VCaP (cell line): ENCODE results near the gene BNC2.

Experiments
- H3K27ac ChIP-seq: fragments of 450-650 bp; 2 replicates; pipeline ENCODE4 v1.5.1; 2017
- TF ChIP-seq, protein P1 (sequence below): fragments of 450-650 bp; conservative IDR thresholded peaks from 2 replicates; pipeline ENCODE4 v1.5.1; 2017; ENCODE audit warnings: mild to moderate bottlenecking, moderate library complexity

BNC2 gene

DNA sequence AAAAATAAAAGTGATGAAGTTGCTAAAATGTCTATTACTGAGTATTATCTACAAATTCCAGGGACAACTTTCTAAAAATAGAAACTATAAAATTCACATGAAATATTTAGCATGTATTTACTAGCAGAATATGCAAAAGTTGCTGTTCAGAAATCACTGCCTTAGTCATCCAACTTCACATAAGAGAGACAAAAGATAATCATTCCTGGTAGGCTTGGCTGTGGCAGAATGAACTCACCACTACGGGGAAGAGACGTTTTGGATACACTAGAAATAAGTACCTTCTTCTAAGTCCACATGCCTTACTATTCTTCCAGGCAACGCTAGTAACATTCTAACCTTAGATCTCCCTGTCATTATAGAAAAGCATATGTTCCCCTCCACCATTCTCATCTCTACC, 272.2 kb downstream of the BNC2 start:
- TF ChIP-seq, protein P1, sequence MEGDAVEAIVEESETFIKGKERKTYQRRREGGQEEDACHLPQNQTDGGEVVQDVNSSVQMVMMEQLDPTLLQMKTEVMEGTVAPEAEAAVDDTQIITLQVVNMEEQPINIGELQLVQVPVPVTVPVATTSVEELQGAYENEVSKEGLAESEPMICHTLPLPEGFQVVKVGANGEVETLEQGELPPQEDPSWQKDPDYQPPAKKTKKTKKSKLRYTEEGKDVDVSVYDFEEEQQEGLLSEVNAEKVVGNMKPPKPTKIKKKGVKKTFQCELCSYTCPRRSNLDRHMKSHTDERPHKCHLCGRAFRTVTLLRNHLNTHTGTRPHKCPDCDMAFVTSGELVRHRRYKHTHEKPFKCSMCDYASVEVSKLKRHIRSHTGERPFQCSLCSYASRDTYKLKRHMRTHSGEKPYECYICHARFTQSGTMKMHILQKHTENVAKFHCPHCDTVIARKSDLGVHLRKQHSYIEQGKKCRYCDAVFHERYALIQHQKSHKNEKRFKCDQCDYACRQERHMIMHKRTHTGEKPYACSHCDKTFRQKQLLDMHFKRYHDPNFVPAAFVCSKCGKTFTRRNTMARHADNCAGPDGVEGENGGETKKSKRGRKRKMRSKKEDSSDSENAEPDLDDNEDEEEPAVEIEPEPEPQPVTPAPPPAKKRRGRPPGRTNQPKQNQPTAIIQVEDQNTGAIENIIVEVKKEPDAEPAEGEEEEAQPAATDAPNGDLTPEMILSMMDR, result no peak

DNA sequence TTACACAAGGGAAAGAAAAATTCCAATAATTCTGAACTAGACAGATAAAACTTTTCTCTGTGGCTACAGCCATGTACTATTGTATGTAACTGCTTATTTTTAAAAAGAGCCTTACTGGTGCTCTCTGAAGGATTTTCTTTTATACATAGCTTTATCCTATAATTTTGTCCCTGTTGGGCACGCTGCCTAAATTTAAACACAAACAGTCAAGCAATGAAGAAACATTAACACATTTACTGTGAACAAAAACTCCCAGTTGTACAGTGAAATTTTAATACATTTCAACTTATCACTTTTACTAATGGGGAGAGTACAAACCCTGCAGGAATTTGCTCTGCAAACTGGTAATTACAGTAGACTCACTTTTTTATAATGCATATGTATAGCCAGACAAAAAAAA, 273.3 kb downstream of the BNC2 start:
- H3K27ac ChIP-seq, result no peak overlapping the region
- TF ChIP-seq, protein P1, result no peak

More for the DNA sequence above, 272.2 kb downstream of the BNC2 start:
- H3K27ac ChIP-seq, result no peak overlapping the region

DNA sequence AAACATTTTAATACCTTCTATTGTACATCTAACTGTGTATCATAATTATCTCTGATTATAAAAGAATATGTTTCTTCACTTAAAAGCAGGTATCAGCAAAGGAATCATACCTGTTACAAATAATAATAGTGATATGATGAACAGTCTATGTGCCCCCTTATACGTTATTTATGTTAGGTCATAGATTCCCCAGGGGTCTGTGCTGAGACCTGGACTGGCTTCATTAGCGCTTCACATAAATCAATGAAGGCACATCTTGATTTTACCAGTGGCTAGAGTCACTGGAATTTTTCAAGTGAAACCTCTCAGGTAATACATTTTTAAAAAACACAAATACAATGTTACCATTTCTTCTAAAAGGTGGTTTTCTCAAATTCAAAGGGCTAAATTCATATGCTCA, 275.2 kb downstream of the BNC2 start:
- H3K27ac ChIP-seq, result no peak overlapping the region
- TF ChIP-seq, protein P1, result no peak

DNA sequence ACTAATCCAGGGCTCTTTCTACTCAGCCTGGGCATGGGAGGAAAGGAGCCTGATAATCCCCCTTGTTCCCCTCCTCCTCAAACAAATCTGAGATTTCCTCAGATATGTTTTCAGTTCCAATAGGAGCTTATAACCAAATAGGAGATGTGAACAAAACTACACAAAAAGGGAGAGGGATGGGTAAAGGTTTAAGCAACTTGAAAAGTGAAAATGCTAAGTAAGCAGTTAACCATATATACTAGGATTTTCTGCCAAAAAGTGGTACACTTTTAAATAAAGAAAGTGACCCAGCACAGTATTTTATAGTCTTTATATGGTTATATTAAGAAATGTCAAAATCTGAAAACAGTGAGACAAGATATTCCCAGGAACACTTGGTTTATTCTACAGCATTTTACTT, 275.7 kb downstream of the BNC2 start:
- TF ChIP-seq, protein P1, result no peak

DNA sequence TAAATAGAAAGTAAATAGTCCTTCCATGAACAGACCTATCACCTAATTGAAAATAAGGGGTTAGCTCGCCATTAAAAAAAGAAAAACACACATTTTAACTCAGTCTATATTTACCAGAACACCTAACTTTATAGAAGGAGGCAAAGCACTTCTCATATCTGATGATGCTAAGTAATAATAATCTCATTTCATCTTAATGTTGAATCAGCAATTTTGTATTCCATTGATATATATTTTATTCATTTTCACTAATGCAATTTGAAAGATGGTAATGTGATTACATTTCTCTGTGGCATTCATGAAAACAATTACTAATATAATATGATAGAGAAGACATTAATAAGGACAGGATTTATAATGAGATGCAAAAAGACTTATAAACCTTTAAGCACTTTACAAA, 276.7 kb downstream of the BNC2 start:
- no peak overlapping the region for H3K27ac ChIP-seq
- TF ChIP-seq, protein P1, result no peak

More for the DNA sequence above, 275.7 kb downstream of the BNC2 start:
- H3K27ac ChIP-seq, result no peak overlapping the region

DNA sequence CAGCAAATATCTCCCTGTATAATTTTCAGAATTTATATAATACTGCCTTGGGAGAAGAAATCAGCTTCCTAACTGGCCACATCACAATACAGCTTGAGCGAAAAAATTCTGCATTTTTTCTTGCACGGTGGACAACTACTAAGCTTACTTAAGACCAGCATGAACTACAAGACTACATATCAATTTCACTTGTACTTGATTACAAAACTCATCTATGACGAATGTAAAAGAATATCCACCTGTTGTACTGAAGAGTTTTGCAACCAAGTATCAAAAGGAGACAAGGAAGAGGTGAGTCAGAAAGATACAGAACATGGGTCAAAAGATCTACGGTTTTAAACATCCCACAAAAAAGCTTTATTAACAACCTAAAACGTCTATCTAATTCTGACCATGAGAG, 279.4 kb downstream of the BNC2 start:
- TF ChIP-seq, protein P1, result no peak

DNA sequence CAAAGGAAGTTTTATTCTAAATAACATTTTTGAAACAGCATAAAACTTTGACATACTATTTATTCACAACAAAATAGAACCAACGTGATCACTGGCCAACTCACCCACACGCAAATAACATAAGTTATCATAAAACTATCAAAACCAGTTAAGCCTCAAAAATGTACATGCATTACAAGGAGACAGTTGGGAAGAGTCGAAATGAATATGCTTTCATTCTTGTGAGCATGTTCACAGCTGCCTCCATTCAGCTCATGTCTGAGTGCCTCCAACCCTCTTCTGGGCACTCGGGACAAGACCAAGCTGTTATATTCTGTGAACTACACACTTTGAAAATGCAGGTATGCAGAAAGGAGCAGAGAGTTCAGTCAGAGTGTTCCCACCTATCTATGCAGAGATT, 284.9 kb downstream of the BNC2 start:
- H3K27ac ChIP-seq, result no peak overlapping the region
- TF ChIP-seq, protein P1, result no peak

More for the DNA sequence above, 279.4 kb downstream of the BNC2 start:
- H3K27ac ChIP-seq, result no peak overlapping the region
